KMS-11 (cell line): ENCODE measurements around the gene POU3F2.
A peak's percentile ranks its signal among the peaks of the same experiment; 100 is the strongest.

Source experiments
- H2AFZ ChIP-seq: fragments of 200-600 bp; sonication (generic); 2 replicates; pipeline ENCODE4 v1.6.1; 2016; ENCODE audit warnings: antibody characterized with exemption, mixed run types, low read depth
- H3K27ac ChIP-seq: fragments of 200-600 bp; sonication (generic); 2 replicates; pipeline ENCODE4 v1.6.1; 2016; ENCODE audit warnings: mild to moderate bottlenecking, mixed run types
- H3K27me3 ChIP-seq: fragments of 200-600 bp; sonication (generic); 2 replicates; pipeline ENCODE4 v1.6.1; 2017; ENCODE audit warnings: mild to moderate bottlenecking, low read depth, mixed run types, moderate library complexity; ENCODE audit not compliant: insufficient read depth
- H3K36me3 ChIP-seq: fragments of 200-600 bp; sonication (generic); 2 replicates; pipeline ENCODE4 v1.6.1; 2017; ENCODE audit warnings: mild to moderate bottlenecking, mixed run types; ENCODE audit not compliant: insufficient read depth
- H3K4me1 ChIP-seq: fragments of 200-600 bp; sonication (generic); 2 replicates; pipeline ENCODE4 v1.6.1; 2016; ENCODE audit warnings: mild to moderate bottlenecking, low read depth, mixed run types; ENCODE audit not compliant: poor library complexity, severe bottlenecking
- H3K4me2 ChIP-seq: fragments of 200-600 bp; sonication (generic); 2 replicates; pipeline ENCODE4 v1.7.0; 2016; ENCODE audit warnings: mild to moderate bottlenecking, mixed run types
- H3K4me3 ChIP-seq: fragments of 200-600 bp; sonication (generic); IDR thresholded peaks from 2 replicates; pipeline ENCODE4 v1.6.1; 2017; ENCODE audit warnings: low read depth, low read length, mixed read lengths; ENCODE audit not compliant: insufficient read depth
- H3K79me2 ChIP-seq: fragments of 200-600 bp; sonication (generic); 2 replicates; pipeline ENCODE4 v1.6.1; 2016; ENCODE audit warnings: low read depth, mixed run types; ENCODE audit not compliant: insufficient read depth
- H3K9ac ChIP-seq: fragments of 200-600 bp; sonication (generic); 2 replicates; pipeline ENCODE4 v1.6.1; 2016; ENCODE audit warnings: mild to moderate bottlenecking, mixed run types
- H4K20me1 ChIP-seq: fragments of 200-600 bp; sonication (generic); 2 replicates; pipeline ENCODE4 v1.6.1; 2016; ENCODE audit warnings: mild to moderate bottlenecking, mixed run types; ENCODE audit not compliant: insufficient read depth
- CTCF ChIP-seq: fragments of 200-600 bp; sonication (generic); conservative IDR thresholded peaks from 2 replicates; pipeline ENCODE4 v1.6.1; 2017; ENCODE audit warnings: low read depth, mild to moderate bottlenecking, antibody characterized with exemption, low read length, moderate library complexity, mixed read lengths

The POU3F2 gene

GRCh38 chr6:98836025-98836961 lies 1.9 kb downstream of the POU3F2 start:
- peak overlapping the region; percentile 93 for H3K4me2 ChIP-seq
- peak overlapping the region; percentile 69 for H2AFZ ChIP-seq
- no peak for TF ChIP-seq CTCF
- no peak overlapping the region for H3K4me3 ChIP-seq
- H3K27ac ChIP-seq = peak overlapping the region; percentile 36
- H3K9ac ChIP-seq = peak overlapping the region; percentile 61
- H3K36me3 ChIP-seq = no peaks in the 10 kb centered on the region
- peaks cover 19% of the 10 kb centered on the region for H3K4me1 ChIP-seq
- peaks cover 30% of the 10 kb centered on the region; the same call in 1 of the 2 replicates for H3K79me2 ChIP-seq
- no peaks in the 10 kb centered on the region for H3K27me3 ChIP-seq
- H4K20me1 ChIP-seq = no peaks in the 10 kb centered on the region

GRCh38 chr6:98836962-98837944 lies 2.9 kb downstream of the POU3F2 start:
- Histone ChIP-seq H3K9ac (no peak overlapping the region), H3K27me3 (no peaks in the 10 kb centered on the region)

GRCh38 chr6:98838032-98838431 lies 3.7 kb downstream of the POU3F2 start:
- H3K27me3 ChIP-seq = no peaks in the 10 kb centered on the region
- no peaks in the 10 kb centered on the region for H4K20me1 ChIP-seq
- H3K4me1 ChIP-seq = peaks cover 19% of the 10 kb centered on the region
- H3K27ac ChIP-seq = no peak overlapping the region
- peaks cover 30% of the 10 kb centered on the region; the same call in 1 of the 2 replicates for H3K79me2 ChIP-seq
- no peak for TF ChIP-seq CTCF
- no peak overlapping the region for H3K9ac ChIP-seq
- no peak overlapping the region for H2AFZ ChIP-seq
- H3K4me2 ChIP-seq = peak overlapping the region; percentile 93
- no peak overlapping the region for H3K4me3 ChIP-seq
- no peaks in the 10 kb centered on the region for H3K36me3 ChIP-seq

More at GRCh38 chr6:98836962-98837944, 2.9 kb downstream of the POU3F2 start:
- H3K36me3 ChIP-seq = no peaks in the 10 kb centered on the region
- H3K4me1 ChIP-seq = peaks cover 19% of the 10 kb centered on the region
- no peak overlapping the region for H3K27ac ChIP-seq
- H4K20me1 ChIP-seq = no peaks in the 10 kb centered on the region
- no peak overlapping the region for H2AFZ ChIP-seq
- peak overlapping the region; percentile 93 for H3K4me2 ChIP-seq
- H3K79me2 ChIP-seq = peaks cover 30% of the 10 kb centered on the region; the same call in 1 of the 2 replicates
- no peak overlapping the region for H3K4me3 ChIP-seq
- TF ChIP-seq CTCF = no peak

GRCh38 chr6:98838975-98839374 lies 4.6 kb downstream of the POU3F2 start:
- no peak overlapping the region for H3K9ac ChIP-seq
- no peaks in the 10 kb centered on the region for H3K36me3 ChIP-seq

More at GRCh38 chr6:98838975-98839374, 4.6 kb downstream of the POU3F2 start:
- H4K20me1 ChIP-seq = no peaks in the 10 kb centered on the region
- no peak overlapping the region for H3K4me3 ChIP-seq
- H3K27ac ChIP-seq = no peak overlapping the region
- no peak overlapping the region for H2AFZ ChIP-seq
- H3K27me3 ChIP-seq = no peaks in the 10 kb centered on the region
- TF ChIP-seq CTCF = no peak
- H3K79me2 ChIP-seq = peaks cover 30% of the 10 kb centered on the region; the same call in 1 of the 2 replicates
- H3K4me1 ChIP-seq = peaks cover 19% of the 10 kb centered on the region
- H3K4me2 ChIP-seq = no peak overlapping the region
